ENCODE measurements around the gene TADA3. TPM values are rescaled to one million over a fixed set of nuclear protein-coding genes. Genes with fewer than 3 reads are reported as not detected.

The TADA3 gene
- total and polyA plus RNA-seq, 9 of the 15 experiments (the other 6 are each of a cell fraction or from before 2014, with no cell fraction given) = 4.1 to 110 (median 74.8) TPM

- TF ChIP-seq ESRRB (CRISPR knock-in tag; IDR thresholded peaks at IDR 0.05; ENCODE audit: borderline replicate concordance) = no peak
- 0 out of 2 replicates have a peak, but pooled peaks have one; percentile 42 for TF ChIP-seq MEF2D (tag; conservative IDR thresholded peaks at IDR 0.05; ENCODE audit: low read depth)
- TF ChIP-seq ZBTB49 (CRISPR knock-in tag; IDR thresholded peaks at IDR 0.05; ENCODE audit: borderline replicate concordance) = no peak
- no peak for TF ChIP-seq NR0B1 (IDR thresholded peaks at IDR 0.05; ENCODE audit: partially characterized antibody)
- no peak for TF ChIP-seq ZNF197 (CRISPR knock-in tag; IDR thresholded peaks at IDR 0.05; ENCODE audit: low read depth)
- TF ChIP-seq REST (IDR thresholded peaks at IDR 0.05; ENCODE audit: borderline replicate concordance) = no peak
- peak; percentile 84 for TF ChIP-seq REST (CRISPR knock-in tag; IDR thresholded peaks at IDR 0.05; ENCODE audit: low read depth)
- no peak for TF ChIP-seq TCF15 (CRISPR knock-in tag; IDR thresholded peaks at IDR 0.05)
- no peak for TF ChIP-seq FUS (optimal IDR thresholded peaks at IDR 0.05; ENCODE audit: low read depth, low read length)
- TF ChIP-seq SNAPC5 (CRISPR knock-in tag; IDR thresholded peaks at IDR 0.05) = no peak
- TF ChIP-seq SAFB (IDR thresholded peaks at IDR 0.05; ENCODE audit: borderline replicate concordance, low read depth, low read length) = no peak
- peak in 1 of 2 experiments; percentile 31; a peak in 1 of 4 replicates for TF ChIP-seq TBL1XR1 (IDR thresholded peaks at IDR 0.05; ENCODE audit: low read length in 2 of 2)
- TF ChIP-seq NR2F6 (CRISPR knock-in tag; IDR thresholded peaks at IDR 0.05) = 0 out of 2 replicates have a peak, but pooled peaks have one; percentile 44
- TF ChIP-seq TAL1 (IDR thresholded peaks at IDR 0.05) = no peak
Measured at GRCh38 chr3:9731206-9732079, 60.8 kb downstream of the TADA3 start, which contains the start of gene BRPF1 (continued).

All from K562 (cell line).